HTR-8/SVneo (cell line): Measurements from ENCODE around the gene ARHGAP8.
A peak's percentile ranks its signal among the peaks of the same experiment; 100 is the strongest.
"Not testable (repeated sequence)": the region's sequence is repeated elsewhere in the genome, so short reads cannot be mapped to it uniquely, and the experiment has no call there.

Experiments used
- DNase-seq: peaks from one replicate; pipeline ENCODE4 v3.0.0; 2011; ENCODE audit warnings: low spot score, mixed read lengths; ENCODE audit not compliant: insufficient read length
- FAIRE-seq: peaks from 2 replicates; lab custom pipeline; 2011; peaks lifted over from hg19 to GRCh38; lab: Jason Lieb, UNC

ARHGAP8 gene

DNA sequence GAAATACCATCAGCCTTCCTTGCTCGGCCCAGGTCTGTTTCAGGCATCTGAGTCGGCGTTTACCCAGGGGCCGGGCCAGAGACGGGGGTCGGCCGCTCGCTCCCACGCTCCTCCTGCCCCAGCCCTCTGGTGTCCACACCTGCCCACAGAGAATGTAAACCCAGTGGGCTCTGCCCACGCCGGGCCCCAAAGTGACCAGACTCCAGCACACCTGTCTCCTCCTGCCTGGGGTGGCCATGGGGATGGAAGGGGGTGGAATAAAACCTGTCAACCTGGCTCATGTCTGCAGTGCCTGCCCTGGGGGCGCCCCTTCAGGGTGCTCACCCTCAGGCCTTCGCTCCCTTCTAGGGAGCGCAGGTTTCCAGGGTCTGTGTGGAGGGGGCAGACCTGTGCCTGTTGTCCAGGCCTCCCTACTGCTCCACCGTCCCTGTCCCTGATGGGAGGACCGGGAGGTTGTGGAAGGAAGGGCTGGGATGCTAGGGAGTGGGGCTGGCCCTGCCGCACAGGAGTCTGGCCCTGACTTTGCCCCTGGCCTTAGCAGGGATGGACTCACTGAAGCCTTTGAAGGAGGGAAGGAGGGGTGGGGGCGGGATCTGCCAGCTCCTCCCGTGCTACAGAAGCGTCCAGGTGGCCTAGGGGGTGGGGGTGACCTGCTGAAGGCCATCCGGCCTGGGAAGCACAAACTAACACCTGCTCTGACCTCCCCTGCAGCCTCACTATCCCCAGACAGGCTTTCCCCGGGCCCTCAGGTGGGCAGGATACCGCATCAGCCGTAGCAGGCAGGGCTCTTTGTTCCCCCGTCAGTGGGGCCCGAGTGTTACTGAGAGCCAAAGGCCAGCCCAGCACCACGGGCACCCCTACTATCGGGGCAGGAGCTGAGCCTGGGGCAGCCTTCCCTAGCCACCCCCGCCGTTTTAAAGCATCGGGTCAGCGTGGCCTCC, 14.7 kb upstream of the ARHGAP8 start:
- FAIRE-seq, result no peak
- no peak for DNase-seq

DNA sequence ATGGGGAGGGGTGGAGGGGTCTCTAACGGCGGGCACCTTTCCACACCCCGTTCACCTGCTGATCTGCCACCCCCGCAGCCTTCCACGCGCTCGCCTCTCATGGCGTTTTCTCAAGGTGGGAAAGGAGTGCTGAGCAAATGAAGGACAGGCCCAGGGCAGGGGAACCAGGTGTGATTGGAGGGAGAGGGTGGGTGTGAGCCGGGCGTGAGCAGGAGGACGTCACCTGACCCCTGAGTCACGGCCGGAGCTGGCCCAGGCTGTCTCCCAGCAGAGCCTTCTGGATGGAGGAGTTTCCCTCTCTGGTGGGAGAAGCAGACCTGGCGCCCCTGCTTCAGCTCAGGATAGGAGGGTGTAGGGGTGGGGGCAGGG, 14.0 kb upstream of the ARHGAP8 start:
- no peak for DNase-seq
- FAIRE-seq, result no peak

DNA sequence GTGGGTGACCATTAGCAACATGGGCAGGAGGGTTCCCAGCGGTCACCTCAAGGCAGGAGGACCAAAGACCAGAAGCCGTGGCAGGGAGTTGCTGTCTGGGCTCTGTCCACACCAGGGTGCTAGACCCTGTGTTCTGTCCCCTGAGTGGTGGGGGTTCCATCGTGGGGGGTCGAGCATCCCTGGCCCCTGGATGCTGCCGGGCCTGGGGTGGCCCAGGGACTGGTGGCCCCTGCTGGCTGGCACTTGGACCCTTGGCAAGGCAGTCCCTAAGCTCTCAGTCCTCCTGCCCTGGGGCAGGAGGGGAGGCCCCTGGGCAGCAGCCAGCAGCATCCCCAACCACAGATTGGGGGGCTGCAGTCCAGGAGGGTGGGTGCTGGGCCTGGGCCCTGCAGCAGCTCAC, 13.4 kb upstream of the ARHGAP8 start:
- DNase-seq (no peak), FAIRE-seq (no peak)

- peak; percentile 50 for DNase-seq
- FAIRE-seq, result not testable (repeated sequence)
Observed at GRCh38 chr22:44739666-44740065, 12.7 kb upstream of the ARHGAP8 start.

- FAIRE-seq (no peak), DNase-seq (no peak)
Observed at GRCh38 chr22:44740307-44740706, 12.1 kb upstream of the ARHGAP8 start.

DNA sequence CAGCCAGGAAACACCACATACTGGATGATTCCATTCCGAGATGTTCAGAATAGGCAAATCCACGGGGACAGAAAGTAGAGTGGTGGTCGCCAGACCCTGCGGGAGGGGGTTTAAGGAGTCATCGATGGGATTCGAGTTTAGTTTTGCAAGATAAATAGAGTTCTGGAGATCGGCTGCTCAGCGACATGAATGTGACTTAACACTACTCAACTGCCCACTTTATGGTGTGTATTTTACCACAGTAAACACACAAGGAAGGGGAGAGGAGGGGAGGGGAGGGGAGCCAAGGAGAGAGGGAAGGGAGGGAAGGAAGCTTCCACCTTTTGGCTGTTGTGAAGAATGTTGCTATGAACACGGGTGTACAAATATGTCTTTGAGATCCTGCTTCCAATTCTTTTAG, 10.4 kb upstream of the ARHGAP8 start:
- no peak for DNase-seq
- no peak for FAIRE-seq

GRCh38 chr22:44743247-44743646, 9.1 kb upstream of the ARHGAP8 start:
- DNase-seq (no peak), FAIRE-seq (no peak)

DNA sequence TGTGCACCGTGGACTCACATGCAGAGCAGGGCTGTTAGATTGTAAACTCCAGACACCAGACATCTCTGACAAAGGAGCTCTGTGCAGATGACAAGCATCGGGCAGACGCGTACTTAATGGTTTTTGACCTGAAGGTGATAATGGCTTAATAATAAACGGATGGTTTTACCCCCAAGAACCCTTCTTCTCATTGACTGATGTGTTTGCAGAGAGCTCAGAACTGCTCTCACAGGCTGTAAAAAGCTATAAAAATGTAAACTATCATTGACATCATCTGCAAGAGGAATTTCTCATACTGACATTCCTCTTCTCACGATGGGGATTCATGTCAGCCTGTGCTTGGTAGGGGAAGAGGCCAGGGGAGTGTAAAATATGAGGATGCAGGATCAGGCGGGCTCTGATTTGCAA, 8.6 kb upstream of the ARHGAP8 start:
- DNase-seq (no peak), FAIRE-seq (no peak)

GRCh38 chr22:44745853-44746789, 6.3 kb upstream of the ARHGAP8 start:
- DNase-seq (no peak), FAIRE-seq (no peak)

- FAIRE-seq, result not testable (repeated sequence)
Observed at GRCh38 chr22:44747784-44748127, 4.6 kb upstream of the ARHGAP8 start.

GRCh38 chr22:44748524-44748923, 3.9 kb upstream of the ARHGAP8 start:
- FAIRE-seq, result no peak
- DNase-seq, result no peak

More at GRCh38 chr22:44747784-44748127, 4.6 kb upstream of the ARHGAP8 start:
- not testable (repeated sequence) for DNase-seq

- DNase-seq (no peak), FAIRE-seq (no peak)
Observed at GRCh38 chr22:44750481-44750880, 1.9 kb upstream of the ARHGAP8 start.

DNA sequence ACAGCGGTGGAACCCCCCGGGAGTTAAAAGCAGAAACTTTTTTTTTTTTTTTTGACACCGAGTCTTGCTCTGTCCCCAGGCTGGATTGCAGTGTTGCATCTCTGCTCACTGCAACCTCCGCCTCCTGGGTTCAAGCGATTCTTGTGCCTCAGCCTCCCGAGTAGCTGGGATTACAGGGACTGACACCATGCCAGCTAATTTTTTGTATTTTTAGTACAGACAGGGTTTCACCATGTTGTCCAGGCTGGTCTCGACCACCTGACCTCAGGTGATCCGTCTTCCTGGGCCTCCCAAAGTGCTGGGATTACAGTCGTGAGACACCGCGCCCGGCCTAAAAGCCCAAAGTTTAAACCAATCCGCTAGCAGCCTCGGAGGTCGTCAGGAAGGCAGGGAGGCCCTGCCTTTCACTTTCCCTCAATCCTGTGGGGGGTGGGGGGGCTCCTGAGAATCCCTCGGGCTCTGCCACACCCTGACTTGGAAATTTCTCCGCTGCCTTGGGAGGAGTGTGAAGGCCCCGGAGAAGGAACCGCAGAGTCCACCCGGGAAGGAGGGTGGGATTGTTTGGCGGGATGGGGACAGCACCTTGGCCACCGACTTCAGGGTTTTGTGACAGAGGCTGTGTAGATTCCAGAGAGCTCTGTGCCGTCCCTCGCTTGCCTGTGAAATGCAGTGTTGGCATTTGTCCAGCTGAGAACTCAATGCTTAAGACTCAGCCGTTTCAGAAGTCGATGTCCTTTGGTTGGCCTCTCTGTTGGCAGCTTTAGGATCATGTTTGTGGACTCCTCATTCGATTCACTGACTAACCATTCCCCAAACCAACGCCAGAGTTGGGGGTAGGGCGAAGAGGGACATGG, 1.0 kb downstream of the ARHGAP8 start:
- no peak for DNase-seq
- no peak for FAIRE-seq

DNA sequence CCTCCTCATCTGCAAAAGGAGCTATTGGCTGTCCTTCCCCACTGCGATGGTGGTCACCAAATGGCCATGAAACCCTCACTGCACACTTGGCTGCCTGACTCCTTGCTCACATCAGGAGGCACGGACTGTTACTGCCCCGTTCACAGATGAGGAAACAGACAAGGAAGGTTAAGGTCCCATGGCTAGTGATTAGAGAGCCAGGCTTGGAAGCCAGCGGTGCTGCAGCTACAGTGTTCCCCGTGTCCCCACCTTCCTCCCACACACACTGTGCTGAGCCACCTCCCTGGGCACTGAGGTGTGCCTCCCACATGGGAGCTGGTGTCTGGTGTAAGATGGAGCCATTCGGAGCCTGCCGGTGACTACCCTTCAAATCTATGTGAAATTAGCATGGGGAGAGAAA, 2.6 kb downstream of the ARHGAP8 start:
- FAIRE-seq (no peak), DNase-seq (no peak)

- no peak for DNase-seq
Observed at GRCh38 chr22:44755417-44755816, 3.0 kb downstream of the ARHGAP8 start.

GRCh38 chr22:44755956-44756361, 3.6 kb downstream of the ARHGAP8 start:
- FAIRE-seq (no peak), DNase-seq (no peak)

More at GRCh38 chr22:44755417-44755816, 3.0 kb downstream of the ARHGAP8 start:
- no peak for FAIRE-seq

DNA sequence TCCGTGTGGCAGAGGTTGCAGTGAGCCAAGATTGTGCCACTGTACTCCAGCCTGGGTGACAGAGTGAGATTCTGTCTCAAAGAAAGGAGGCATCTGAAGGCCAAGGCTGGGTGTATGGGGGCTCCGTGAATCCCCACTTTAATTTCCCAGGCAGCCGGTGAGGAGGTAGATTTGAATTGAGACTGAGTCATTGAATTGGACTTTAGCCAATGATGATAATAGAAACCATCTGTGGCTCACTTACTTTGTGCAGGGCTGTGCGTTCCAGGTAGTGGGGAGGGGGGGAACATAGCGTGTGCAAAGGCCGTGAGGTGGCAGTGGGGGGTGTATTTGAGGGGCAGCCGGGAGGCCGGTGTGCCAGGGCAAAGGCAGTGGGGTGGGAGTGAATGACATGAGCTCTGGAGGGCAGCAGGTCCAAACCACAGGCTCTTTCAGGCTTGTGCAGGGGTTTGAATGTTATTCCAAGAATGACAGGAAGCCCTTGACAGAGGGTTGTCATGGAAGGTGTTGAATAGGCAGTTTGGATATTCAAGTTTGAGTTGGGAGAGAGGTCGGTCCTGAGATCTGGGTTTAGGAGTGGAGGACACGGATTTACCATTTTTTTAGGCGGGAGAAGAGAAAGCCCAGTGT, 6.1 kb downstream of the ARHGAP8 start:
- FAIRE-seq, result no peak
- peak; percentile 72 for DNase-seq

- no peak for FAIRE-seq
- DNase-seq, result no peak
Observed at GRCh38 chr22:44759001-44759400, 6.6 kb downstream of the ARHGAP8 start.

- DNase-seq, result no peak
- FAIRE-seq, result no peak
Observed at GRCh38 chr22:44759430-44760310, 7.3 kb downstream of the ARHGAP8 start.
